Panc1 (cell line): ENCODE measurements around the gene SUGCT. TPM values are rescaled to one million over a fixed set of nuclear protein-coding genes. Genes with fewer than 3 reads are reported as not detected.

Experiments
- ATAC-seq: fragments of 200-7000 bp; cut with Tn5 transposase; 2 replicates; pipeline ENCODE4 v1.9.1; 2020; ENCODE audit warnings: mild to moderate bottlenecking, moderate library complexity
- BruUV-seq: library from RNA; stranded (reverse); fragments of 400-500 nt; replicated peaks from 2 replicates; lab custom pipeline; 2021; lab: Mats Ljungman, UMichigan
- CTCF ChIA-PET: fragments of 300-600 bp; sonication (Branson Sonifier 250); formaldehyde crosslinking; loops from one replicate; lab custom pipeline; 2022; ENCODE audit warnings: antibody characterized with exemption; lab: Charles Lee
- POLR2A ChIA-PET: fragments of 300-600 bp; sonication (Branson Sonifier 250); formaldehyde crosslinking; loops from one replicate; lab custom pipeline; 2022; ENCODE audit warnings: antibody characterized with exemption; lab: Charles Lee
- DNase-seq: peaks from one replicate; pipeline ENCODE4 v3.0.0-alpha.2; 2010; ENCODE audit warnings: low read depth, low spot score
- H3K27ac ChIP-seq: 2 replicates; pipeline ENCODE4 v1.5.1; 2011; ENCODE audit warnings: mild to moderate bottlenecking, low read length, inconsistent platforms
- H3K27me3 ChIP-seq: fragments of 200-500 bp; sonication (Bioruptor generic); 2 replicates; pipeline ENCODE4 v1.6.0; 2014; ENCODE audit warnings: low read length, inconsistent platforms; ENCODE audit not compliant: control insufficient read depth, insufficient read depth
- H3K36me3 ChIP-seq: fragments of 200-500 bp; sonication (Bioruptor generic); 2 replicates; pipeline ENCODE4 v1.5.1; 2014; ENCODE audit warnings: inconsistent platforms, mild to moderate bottlenecking, low read length, moderate library complexity; ENCODE audit not compliant: control insufficient read depth, insufficient read depth
- H3K4me1 ChIP-seq: 2 replicates; pipeline ENCODE4 v1.5.1; 2011; ENCODE audit warnings: inconsistent platforms, mild to moderate bottlenecking, low read length, moderate library complexity; ENCODE audit not compliant: control insufficient read depth, insufficient read depth
- H3K4me3 ChIP-seq, 2 experiments: 2 replicates each; pipeline ENCODE4 v1.5.1; 2011 to 2012; ENCODE audit warnings: low read depth in 2 of 2, low read length in 2 of 2, mild to moderate bottlenecking in 2 of 2, inconsistent platforms in 1 of 2, moderate library complexity in 1 of 2
- H3K9me3 ChIP-seq: fragments of 200-500 bp; sonication (Bioruptor generic); 2 replicates; pipeline ENCODE4 v1.5.1; 2014; ENCODE audit warnings: low read depth, mild to moderate bottlenecking, inconsistent platforms, low read length, moderate library complexity; ENCODE audit not compliant: control insufficient read depth, insufficient read depth
- POLR2AphosphoS5 ChIP-seq: IDR thresholded peaks from 2 replicates; pipeline ENCODE4 v1.6.1; 2012; ENCODE audit warnings: mild to moderate bottlenecking, low read depth, low read length, moderate library complexity
- SIN3A ChIP-seq: IDR thresholded peaks from 2 replicates; pipeline ENCODE4 v1.6.1; 2012; ENCODE audit warnings: low read depth, mild to moderate bottlenecking, low read length, moderate library complexity, borderline replicate concordance; ENCODE audit not compliant: insufficient read depth
- TCF7L2 ChIP-seq: IDR thresholded peaks from 2 replicates; pipeline ENCODE4 v1.6.1; 2011; ENCODE audit warnings: mild to moderate bottlenecking, low read depth, low read length, inconsistent platforms
- in situ Hi-C: cut with HindIII; loops from 2 replicates; pipeline ENCODE4 v1.10.0; 2016; ENCODE audit warnings: low sequenced_read_pairs, low pct_unique_long_range_greater_than_20kb
- intact Hi-C: fragments of 100-400 bp; cut with micrococcal nuclease; formaldehyde crosslinking; loops from one replicate; pipeline ENCODE4 v1.10.0; 2022; ENCODE audit not compliant: unreplicated experiment
- total RNA-seq: library from RNA; stranded (reverse); gene quantifications from one replicate; pipeline ENCODE4 v1.2.1, GENCODE V29; 2021; ENCODE audit not compliant: unreplicated experiment
- TF ChIP-seq, protein P1 (sequence below): fragments of 450-650 bp; IDR thresholded peaks from 2 replicates; pipeline ENCODE4 v1.5.1; 2017; ENCODE audit warnings: mild to moderate bottlenecking
- TF ChIP-seq, protein P2 (sequence below), 2 experiments: IDR thresholded peaks; 2 replicates each; pipeline ENCODE4 v1.6.1; 2011 to 2012; ENCODE audit warnings: low read depth in 2 of 2, control low read depth in 1 of 2, low read length in 1 of 2, mild to moderate bottlenecking in 1 of 2, moderate library complexity in 1 of 2; ENCODE audit not compliant: insufficient read depth in 1 of 2

SUGCT gene
- total RNA-seq, 1 experiment from 2014 or later, result 3.1 TPM

DNA sequence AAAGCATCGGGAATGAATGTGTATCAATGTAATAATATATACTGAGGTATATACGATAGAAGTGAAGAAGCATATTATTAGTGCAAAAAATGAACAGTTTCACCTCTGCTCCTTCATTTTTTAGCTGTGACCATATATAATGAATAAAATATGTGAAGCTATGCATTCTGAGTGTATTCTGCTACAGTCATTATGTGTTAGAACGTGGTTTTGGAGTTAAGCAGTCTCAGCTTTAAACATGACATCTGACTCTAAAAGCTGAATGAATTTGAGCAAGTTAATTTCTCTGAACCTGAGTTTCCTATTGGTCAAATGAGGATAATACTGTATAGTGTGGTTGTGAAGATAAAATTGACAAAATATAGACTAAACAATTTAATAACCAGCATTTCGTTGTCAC is 358.1 kb downstream of the SUGCT start:
- CTCF ChIA-PET, result no interaction called here

DNA sequence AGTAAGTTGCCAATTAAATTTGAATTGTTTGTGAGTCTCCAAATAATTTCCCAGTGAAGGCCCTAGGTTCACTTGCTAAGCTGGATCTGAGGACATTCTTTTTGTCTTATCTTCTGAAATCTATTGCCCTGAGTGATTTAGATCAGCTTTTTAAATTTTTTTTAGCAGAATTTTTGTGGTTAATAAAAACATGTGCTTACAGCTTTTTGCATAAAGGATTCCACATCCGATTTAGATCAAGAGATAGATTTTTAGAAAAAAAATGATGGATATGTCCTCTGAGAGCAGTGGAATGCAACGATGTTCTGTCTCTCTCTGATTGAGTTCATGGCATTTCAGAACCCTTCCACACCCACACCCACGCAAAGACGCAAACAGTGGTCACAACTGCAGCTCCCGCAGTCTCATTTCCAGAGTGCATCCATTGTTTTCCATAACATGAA is 358.8 kb downstream of the SUGCT start:
- TF ChIP-seq TCF7L2, result no peak
- TF ChIP-seq, protein P1, sequence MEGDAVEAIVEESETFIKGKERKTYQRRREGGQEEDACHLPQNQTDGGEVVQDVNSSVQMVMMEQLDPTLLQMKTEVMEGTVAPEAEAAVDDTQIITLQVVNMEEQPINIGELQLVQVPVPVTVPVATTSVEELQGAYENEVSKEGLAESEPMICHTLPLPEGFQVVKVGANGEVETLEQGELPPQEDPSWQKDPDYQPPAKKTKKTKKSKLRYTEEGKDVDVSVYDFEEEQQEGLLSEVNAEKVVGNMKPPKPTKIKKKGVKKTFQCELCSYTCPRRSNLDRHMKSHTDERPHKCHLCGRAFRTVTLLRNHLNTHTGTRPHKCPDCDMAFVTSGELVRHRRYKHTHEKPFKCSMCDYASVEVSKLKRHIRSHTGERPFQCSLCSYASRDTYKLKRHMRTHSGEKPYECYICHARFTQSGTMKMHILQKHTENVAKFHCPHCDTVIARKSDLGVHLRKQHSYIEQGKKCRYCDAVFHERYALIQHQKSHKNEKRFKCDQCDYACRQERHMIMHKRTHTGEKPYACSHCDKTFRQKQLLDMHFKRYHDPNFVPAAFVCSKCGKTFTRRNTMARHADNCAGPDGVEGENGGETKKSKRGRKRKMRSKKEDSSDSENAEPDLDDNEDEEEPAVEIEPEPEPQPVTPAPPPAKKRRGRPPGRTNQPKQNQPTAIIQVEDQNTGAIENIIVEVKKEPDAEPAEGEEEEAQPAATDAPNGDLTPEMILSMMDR, result no peak
- TF ChIP-seq, protein P2, sequence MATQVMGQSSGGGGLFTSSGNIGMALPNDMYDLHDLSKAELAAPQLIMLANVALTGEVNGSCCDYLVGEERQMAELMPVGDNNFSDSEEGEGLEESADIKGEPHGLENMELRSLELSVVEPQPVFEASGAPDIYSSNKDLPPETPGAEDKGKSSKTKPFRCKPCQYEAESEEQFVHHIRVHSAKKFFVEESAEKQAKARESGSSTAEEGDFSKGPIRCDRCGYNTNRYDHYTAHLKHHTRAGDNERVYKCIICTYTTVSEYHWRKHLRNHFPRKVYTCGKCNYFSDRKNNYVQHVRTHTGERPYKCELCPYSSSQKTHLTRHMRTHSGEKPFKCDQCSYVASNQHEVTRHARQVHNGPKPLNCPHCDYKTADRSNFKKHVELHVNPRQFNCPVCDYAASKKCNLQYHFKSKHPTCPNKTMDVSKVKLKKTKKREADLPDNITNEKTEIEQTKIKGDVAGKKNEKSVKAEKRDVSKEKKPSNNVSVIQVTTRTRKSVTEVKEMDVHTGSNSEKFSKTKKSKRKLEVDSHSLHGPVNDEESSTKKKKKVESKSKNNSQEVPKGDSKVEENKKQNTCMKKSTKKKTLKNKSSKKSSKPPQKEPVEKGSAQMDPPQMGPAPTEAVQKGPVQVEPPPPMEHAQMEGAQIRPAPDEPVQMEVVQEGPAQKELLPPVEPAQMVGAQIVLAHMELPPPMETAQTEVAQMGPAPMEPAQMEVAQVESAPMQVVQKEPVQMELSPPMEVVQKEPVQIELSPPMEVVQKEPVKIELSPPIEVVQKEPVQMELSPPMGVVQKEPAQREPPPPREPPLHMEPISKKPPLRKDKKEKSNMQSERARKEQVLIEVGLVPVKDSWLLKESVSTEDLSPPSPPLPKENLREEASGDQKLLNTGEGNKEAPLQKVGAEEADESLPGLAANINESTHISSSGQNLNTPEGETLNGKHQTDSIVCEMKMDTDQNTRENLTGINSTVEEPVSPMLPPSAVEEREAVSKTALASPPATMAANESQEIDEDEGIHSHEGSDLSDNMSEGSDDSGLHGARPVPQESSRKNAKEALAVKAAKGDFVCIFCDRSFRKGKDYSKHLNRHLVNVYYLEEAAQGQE (IDR thresholded peaks at IDR 0.05; ENCODE audit: insufficient read depth in 1 of 2, low read depth in 2 of 2, low read length in 1 of 2), result no peak
- no peak for TF ChIP-seq SIN3A
- no peak for TF ChIP-seq POLR2AphosphoS5
- DNase-seq (no peak), ATAC-seq (no peak)
- BruUV-seq, result no TSS peak
- Histone ChIP-seq H3K9me3 (no peaks in the 10 kb centered on the region), H3K36me3 (no peaks in the 10 kb centered on the region), H3K27me3 (no peaks in the 10 kb centered on the region), H3K4me3 (no peak overlapping the region), H3K27ac (no peak overlapping the region), H3K4me1 (no peaks in the 10 kb centered on the region)
- in situ Hi-C loops (no loop called here), intact Hi-C loops (no loop called here)
- POLR2A ChIA-PET, result no interaction called here
- CTCF ChIA-PET, result no interaction called here

More for the DNA sequence above, 358.1 kb downstream of the SUGCT start:
- Histone ChIP-seq H3K36me3 (no peaks in the 10 kb centered on the region), H3K9me3 (no peaks in the 10 kb centered on the region), H3K4me3 (no peak overlapping the region), H3K27me3 (no peaks in the 10 kb centered on the region), H3K4me1 (no peaks in the 10 kb centered on the region), H3K27ac (no peak overlapping the region)
- DNase-seq, result no peak
- intact Hi-C loops, result no loop called here
- in situ Hi-C loops, result no loop called here
- no TSS peak for BruUV-seq
- no peak for TF ChIP-seq SIN3A
- TF ChIP-seq, protein P2 (IDR thresholded peaks at IDR 0.05; ENCODE audit: insufficient read depth in 1 of 2, low read depth in 2 of 2, low read length in 1 of 2), result no peak
- TF ChIP-seq POLR2AphosphoS5, result no peak
- no peak for TF ChIP-seq TCF7L2
- TF ChIP-seq, protein P1, result no peak
- POLR2A ChIA-PET, result no interaction called here
- no peak for ATAC-seq
